ENCODE measurements around the gene STYXL2.

DNA sequence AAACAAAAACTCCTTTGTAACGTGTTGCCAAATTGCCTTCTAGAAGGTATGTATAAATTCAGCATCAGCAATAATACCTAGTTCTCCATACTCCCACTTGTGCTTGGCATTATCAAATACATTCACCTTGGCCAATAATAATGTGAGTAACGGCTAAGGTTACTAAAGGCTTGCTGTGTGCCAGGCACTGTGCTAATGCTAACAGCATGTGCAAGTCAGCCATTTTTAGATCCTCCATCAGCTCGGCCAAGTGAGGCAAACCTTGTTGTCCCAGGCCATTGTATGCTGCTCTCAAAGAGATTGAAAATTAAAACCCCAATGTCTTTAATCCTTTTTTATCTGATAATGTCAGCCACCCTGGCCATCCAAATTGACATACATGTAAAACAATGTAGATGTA lies 48.1 kb downstream of the STYXL2 start:
- TF ChIP-seq ZFP3 (CRISPR knock-in tag; IDR thresholded peaks at IDR 0.05), result no peak
- TF ChIP-seq, protein P1, sequence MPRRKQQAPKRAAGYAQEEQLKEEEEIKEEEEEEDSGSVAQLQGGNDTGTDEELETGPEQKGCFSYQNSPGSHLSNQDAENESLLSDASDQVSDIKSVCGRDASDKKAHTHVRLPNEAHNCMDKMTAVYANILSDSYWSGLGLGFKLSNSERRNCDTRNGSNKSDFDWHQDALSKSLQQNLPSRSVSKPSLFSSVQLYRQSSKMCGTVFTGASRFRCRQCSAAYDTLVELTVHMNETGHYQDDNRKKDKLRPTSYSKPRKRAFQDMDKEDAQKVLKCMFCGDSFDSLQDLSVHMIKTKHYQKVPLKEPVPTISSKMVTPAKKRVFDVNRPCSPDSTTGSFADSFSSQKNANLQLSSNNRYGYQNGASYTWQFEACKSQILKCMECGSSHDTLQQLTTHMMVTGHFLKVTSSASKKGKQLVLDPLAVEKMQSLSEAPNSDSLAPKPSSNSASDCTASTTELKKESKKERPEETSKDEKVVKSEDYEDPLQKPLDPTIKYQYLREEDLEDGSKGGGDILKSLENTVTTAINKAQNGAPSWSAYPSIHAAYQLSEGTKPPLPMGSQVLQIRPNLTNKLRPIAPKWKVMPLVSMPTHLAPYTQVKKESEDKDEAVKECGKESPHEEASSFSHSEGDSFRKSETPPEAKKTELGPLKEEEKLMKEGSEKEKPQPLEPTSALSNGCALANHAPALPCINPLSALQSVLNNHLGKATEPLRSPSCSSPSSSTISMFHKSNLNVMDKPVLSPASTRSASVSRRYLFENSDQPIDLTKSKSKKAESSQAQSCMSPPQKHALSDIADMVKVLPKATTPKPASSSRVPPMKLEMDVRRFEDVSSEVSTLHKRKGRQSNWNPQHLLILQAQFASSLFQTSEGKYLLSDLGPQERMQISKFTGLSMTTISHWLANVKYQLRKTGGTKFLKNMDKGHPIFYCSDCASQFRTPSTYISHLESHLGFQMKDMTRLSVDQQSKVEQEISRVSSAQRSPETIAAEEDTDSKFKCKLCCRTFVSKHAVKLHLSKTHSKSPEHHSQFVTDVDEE (CRISPR knock-in tag; IDR thresholded peaks at IDR 0.05), result no peak
- TF ChIP-seq ZNF70 (CRISPR knock-in tag; IDR thresholded peaks at IDR 0.05), result no peak
- TF ChIP-seq CSDC2 (CRISPR knock-in tag; IDR thresholded peaks at IDR 0.05), result no peak
- TF ChIP-seq ZFP30 (CRISPR knock-in tag; IDR thresholded peaks at IDR 0.05), result no peak
- TF ChIP-seq, protein P2, sequence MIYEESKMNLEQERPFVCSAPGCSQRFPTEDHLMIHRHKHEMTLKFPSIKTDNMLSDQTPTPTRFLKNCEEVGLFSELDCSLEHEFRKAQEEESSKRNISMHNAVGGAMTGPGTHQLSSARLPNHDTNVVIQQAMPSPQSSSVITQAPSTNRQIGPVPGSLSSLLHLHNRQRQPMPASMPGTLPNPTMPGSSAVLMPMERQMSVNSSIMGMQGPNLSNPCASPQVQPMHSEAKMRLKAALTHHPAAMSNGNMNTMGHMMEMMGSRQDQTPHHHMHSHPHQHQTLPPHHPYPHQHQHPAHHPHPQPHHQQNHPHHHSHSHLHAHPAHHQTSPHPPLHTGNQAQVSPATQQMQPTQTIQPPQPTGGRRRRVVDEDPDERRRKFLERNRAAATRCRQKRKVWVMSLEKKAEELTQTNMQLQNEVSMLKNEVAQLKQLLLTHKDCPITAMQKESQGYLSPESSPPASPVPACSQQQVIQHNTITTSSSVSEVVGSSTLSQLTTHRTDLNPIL (CRISPR knock-in tag; IDR thresholded peaks at IDR 0.05; ENCODE audit: low read depth), result no peak
- no peak for TF ChIP-seq TCF4 (CRISPR knock-in tag; IDR thresholded peaks at IDR 0.05; ENCODE audit: borderline replicate concordance)
